Kidney tubule cell (primary cell): ENCODE results near the gene UBR4.
"Not testable (repeated sequence)": the region's sequence is repeated elsewhere in the genome, so short reads cannot be mapped to it uniquely, and the experiment has no call there.

Experiments used
- DNase-seq: peaks from one replicate; pipeline ENCODE4 v3.0.0-alpha.2; 2018; ENCODE audit warnings: low spot score

The UBR4 gene

DNA sequence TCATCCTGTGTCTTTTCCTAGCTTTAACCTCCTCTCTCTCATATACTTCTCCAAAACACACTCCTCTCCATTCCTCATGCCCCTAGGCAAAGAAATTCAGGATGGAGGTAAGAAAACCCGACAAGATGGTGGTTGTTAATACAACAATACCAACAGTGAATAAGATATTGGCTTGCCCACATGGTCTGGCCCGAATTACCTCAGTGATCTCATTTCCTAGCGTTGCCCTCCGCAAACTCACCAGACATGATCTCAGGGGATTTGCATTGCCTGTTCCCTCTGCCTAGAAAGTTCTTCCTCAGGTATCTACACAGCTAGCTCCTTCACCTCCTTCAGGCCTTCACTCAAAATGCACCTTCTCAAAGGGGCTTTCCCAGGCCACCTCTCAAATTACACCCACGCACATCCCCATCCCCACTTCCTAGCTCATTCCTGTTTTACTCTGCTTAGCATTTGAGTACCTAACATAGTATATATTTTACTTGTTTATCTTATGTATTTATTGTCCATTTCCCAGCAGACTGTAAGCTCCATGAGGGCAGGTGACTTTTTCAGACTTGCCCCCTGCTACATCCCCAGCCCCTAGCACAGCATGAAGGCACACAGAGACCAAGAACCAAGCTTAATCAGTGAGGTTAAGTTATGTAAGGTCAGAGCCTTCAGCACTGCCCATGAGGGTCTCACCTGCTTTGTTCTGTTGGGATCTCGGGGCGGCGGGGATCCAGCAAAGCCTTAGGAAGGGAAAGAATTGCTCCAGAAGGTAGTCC is 10.2 kb upstream of the UBR4 start:
- DNase-seq, result no peak

- no peak for DNase-seq
Measured at GRCh38 chr1:19219451-19219850, 9.4 kb upstream of the UBR4 start.

- not testable (repeated sequence) for DNase-seq
Measured at GRCh38 chr1:19216585-19216984, 6.5 kb upstream of the UBR4 start.

DNA sequence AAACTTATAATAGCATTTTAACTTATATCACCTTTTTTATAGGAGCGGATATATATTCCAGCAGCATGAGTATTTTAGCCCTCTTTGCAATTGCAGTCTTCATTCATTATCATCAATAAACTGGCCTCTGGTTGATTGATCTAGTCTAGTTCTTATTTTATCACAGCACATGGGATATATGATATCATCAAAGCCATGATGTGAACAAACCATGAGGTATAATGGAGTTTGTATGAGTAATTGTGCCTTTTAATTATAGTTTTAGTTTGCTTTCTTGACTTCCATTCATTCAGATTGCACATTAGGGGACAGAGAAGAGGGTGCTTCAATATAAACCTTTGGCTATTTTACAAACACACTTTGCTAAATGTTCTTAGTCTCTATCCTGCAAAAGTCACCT is 3.5 kb upstream of the UBR4 start:
- DNase-seq, result no peak

DNA sequence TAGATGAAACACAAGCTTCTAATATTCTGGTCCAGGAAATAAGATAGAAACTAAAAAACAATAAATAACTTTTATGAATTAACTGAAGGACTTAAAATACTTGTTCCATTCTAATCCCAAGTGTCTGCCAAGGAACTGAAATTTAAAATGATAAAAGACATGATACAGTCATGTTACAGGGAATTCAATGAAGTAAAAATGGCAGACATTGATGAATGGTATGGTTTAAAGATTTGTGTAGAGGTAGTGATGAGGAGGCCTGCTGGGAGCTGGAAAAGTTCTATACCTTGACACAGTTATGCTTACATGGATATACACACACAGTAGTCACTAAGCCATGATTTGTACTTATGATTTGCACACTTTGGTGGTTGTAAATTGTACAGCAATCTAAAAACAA is 2.1 kb upstream of the UBR4 start:
- DNase-seq, result no peak

DNA sequence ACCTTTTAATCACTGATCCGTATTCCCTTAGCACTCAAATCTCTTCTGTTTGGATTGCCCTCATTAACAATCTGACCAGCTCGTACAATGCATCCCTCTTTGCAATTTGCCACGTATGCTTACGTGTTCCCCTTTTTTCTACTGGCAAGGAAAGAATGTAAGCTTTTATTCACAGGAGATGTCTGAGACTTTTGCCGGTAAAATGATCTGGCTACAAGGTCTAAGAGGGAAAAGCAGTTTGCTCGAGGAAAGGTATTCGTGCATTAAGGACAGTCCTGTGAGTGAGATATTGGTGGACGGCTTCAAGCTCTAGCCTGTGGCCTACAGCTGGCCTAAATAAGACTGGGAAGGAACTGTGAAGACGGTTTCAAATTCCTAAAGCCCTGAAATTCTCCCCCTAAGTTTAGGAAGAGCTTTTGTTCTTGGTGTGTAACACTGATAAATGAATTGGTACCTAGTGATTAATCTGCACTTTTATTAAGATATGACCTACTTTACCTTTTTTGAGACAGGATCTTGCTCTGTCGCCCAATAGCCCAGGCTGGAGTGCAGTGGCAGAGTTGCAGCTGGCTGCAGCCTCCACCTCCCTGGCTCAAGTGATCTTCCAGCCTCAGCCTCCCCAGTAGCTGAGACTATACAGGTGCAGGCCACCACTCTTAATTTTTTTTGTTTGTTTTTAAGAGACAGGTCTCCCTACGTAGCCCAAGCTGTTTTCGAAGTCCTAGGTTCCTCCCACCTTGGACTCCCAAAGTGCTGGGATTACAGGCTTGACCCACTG is 895 bp upstream of the UBR4 start:
- DNase-seq, result peak; percentile 19

GRCh38 chr1:19209439-19209989 is 552 bp downstream of the UBR4 start:
- DNase-seq, result peak; percentile 47

GRCh38 chr1:19208710-19209438 is 1.2 kb downstream of the UBR4 start:
- DNase-seq, result no peak

GRCh38 chr1:19206947-19207346 is 3.1 kb downstream of the UBR4 start:
- DNase-seq, result no peak

- no peak for DNase-seq
Measured at GRCh38 chr1:19205845-19206244, 4.2 kb downstream of the UBR4 start.

DNA sequence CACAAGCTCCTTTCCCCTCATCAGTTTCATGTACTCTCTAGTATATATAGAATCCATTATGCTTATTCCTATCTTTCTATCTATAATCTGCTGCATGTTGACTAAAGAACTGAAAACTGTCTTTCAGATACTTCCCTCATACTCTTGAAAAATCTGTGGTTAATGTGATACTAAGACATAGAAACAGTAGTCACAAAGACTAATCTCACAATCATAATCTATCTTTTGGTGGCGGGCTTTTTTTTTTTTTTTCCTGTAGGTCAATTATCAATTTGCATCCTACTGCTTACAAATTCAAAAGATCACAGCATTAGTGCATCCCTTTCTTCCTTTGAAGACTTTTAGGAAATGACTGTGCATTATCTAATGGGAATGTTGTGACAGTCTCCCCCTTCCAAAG is 4.7 kb downstream of the UBR4 start:
- DNase-seq, result no peak

DNA sequence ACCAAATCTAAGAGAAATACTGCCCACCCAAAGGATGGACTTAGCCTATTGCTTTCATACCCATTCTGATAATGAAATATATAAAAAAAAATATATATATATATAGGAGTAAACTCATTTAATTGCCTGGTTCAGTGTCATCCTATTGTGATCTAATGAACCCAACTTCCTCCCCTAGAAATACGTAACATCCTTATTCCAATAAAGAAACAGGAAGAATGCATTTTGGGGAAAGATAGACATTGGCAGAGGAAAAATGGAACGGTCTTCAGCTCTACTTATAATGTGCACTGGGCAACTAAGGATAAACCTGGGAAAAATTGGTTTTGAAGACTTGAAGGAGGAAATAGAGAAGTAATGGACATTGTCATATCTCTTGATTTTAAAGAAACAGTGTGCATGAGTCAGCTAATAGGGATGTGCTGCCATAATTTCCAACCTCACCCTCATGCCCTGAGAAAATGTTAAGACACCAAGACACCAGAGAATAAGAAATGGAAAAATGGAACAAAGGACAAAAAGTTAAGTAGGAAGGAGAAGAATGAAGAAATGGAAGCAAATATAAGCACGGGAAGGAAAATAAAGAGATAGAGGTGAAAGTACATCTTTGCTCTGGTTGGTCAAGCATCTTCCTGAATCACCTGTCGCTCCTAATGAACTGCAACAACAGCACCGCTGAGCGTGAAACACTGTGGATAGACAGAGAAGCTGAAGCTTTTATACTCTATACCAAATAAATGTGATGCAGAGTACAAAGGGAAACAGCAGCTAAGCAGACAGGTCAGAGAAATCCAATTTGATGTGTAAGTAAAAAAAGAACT is 5.4 kb downstream of the UBR4 start:
- DNase-seq, result peak; percentile 39

DNA sequence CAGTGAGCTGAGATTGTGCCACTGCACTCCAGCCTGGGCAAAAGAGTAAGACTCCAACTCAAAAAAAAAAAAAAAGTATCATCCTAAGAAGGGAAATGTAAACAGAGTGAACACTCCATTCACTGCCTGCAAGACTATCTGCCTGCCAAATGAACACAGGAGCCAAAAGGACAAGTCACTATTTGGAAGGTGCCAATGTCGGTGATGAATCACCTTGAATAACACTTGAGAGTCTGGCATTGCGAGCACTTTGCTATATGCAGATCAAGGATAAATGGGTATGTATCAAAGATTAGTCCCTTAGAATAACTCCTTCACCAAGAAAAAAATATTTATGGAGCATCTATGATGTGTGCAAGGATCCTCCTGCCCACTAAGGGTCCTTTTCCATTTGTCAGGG is 6.6 kb downstream of the UBR4 start:
- peak; percentile 73 for DNase-seq

DNA sequence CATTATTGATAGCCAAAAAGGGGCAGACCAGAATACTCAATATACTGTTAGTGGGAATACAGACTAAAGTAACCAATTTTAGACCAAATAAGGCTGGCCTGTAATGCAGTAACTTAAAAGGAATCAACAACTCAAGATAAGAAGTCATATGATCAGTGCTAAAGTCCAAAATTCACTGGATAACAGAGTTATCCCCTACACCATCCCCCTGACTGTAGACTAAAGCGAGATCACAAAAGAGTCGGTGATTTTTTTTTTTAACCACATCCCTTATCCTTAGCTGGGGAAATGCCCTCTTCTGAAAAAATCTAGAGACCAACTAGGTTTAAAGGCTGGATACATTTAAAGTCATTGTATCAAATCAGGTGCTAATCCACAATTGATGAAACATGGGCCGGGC is 7.7 kb downstream of the UBR4 start:
- no peak for DNase-seq

GRCh38 chr1:19199969-19200604 is 10.0 kb downstream of the UBR4 start:
- DNase-seq, result no peak

DNA sequence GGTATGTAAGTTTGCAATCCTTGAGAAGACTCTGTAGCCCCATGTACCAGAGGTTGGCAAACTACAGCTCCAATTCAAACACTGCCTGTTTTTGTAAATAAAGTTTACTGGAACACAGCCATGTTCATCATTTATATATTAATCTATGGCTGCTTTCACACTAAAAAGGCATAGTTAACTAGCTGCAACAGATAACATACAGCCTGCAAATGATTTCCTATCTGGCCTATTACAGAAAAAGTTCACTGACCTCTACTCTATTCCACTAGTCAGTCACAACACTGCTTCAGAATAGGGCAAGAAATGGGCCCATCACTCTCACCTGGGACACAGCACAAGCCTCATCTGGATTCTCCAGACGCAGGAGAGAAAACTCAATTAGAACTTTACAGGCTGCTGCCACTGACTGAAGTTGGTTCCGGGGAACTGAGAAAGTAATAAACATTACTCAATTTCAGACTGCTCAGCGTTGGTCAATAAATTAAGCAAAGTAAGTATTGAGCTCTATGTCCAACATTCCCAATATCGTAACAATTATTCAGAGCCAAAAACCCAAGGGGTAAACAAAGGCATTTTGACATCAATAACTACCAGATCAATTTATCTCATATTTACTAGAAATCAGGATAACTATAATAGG is 10.6 kb downstream of the UBR4 start:
- DNase-seq, result no peak

DNA sequence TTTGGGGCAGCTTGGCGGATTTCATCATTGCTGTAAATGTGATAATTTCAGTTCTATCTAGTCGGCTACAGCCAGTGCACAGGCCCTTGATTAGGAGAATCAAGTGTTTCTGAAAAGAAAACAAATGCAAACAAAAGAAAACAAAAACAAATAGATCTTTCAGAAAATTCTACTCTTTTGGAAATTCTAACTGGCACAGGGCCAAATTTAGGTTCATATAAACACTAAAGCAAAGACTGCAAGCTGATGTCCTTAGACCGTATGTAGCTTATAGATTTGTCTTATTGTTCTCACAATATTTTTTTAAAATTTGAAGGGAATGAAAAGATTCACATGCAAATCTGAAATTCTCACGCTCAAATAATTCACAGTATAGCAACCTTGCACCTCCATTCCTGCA is 11.2 kb downstream of the UBR4 start:
- no peak for DNase-seq

- DNase-seq, result no peak
Measured at GRCh38 chr1:19197845-19198244, 12.2 kb downstream of the UBR4 start.

DNA sequence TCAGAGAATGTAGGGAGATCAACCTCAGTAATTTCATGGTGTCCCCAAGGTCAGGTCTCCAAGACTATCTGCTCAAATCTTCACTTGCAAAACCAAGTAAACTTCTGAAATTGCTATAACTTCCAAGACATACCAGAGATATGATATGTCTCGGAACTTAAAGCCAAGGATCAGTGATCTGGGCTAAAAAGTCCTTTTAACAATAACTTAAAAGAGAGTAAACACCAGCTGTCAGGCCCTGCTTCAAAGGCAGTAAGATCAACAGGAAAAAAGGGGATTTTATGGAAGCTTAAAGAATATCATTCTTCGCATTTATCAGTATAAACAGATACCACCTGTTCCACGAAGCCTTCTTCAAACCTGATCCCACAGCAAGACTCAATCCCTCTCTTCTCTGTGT is 13.7 kb downstream of the UBR4 start:
- DNase-seq, result no peak

DNA sequence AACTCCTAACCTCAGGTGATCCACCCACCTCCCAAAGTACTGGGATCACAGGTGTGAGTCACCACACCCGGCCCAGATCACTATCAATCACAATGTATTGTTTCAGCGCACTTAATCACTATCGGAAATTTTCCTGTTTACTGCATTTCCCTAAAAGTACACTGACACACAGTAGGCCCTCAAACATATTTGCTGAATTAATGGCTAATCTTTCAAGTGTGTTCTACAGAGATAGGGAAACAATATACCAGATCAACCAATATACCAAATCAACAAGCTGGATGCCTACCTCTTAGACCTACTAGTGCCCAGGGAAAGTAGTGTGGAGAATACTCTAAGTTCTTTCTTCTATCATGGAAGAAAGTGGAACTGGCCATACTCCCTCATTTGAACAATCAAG is 17.1 kb downstream of the UBR4 start:
- DNase-seq, result no peak

DNA sequence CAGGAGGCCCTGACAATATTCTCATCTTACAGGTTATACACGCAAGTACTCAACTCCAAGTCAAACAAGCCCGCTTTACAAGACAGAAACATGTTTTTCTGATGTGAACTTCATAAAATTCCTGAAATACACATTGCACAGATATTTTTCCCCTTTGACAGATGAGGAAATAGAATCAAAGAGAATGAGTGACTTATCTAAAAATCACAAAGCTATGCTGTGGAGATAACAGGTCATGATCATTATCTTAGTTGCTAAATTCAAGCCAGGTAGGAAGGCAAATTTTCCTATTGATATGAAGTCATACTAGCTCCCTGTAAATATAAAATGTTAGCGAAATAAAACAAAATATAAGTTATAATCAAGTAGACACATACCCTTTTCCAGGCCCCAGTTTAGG is 18.3 kb downstream of the UBR4 start:
- DNase-seq, result no peak
